HEK293 (cell line): ENCODE measurements around the gene SPATA1.

Experiments used
- GLI4 ChIP-seq: fragments of 450-650 bp; formaldehyde crosslinking; IDR thresholded peaks from 2 replicates; pipeline ENCODE4 v1.5.1; 2016; ENCODE audit warnings: missing biosample characterization, missing genetic modification characterization
- GLIS1 ChIP-seq: fragments of 450-650 bp; formaldehyde crosslinking; IDR thresholded peaks from 2 replicates; pipeline ENCODE4 v1.5.1; 2016; ENCODE audit warnings: missing biosample characterization, missing genetic modification characterization
- KLF16 ChIP-seq: fragments of 450-650 bp; formaldehyde crosslinking; IDR thresholded peaks from 2 replicates; pipeline ENCODE4 v1.5.1; 2017; ENCODE audit warnings: missing biosample characterization, missing genetic modification characterization
- MEIS1 ChIP-seq: sonication (generic); formaldehyde crosslinking; IDR thresholded peaks from 2 replicates; pipeline ENCODE4 v1.8.1; 2022; ENCODE audit warnings: missing genetic modification reagents, mild to moderate bottlenecking, borderline replicate concordance
- OSR2 ChIP-seq: fragments of 450-650 bp; formaldehyde crosslinking; IDR thresholded peaks from 2 replicates; pipeline ENCODE4 v1.5.1; 2016; ENCODE audit warnings: missing biosample characterization, missing genetic modification characterization
- ZBTB21 ChIP-seq: fragments of 450-650 bp; formaldehyde crosslinking; IDR thresholded peaks from 2 replicates; pipeline ENCODE4 v1.5.1; 2017; ENCODE audit warnings: missing biosample characterization, missing genetic modification characterization
- ZBTB48 ChIP-seq: fragments of 450-650 bp; formaldehyde crosslinking; IDR thresholded peaks from 2 replicates; pipeline ENCODE4 v1.5.1; 2016; ENCODE audit warnings: missing biosample characterization, missing genetic modification characterization
- ZEB2 ChIP-seq: fragments of 450-650 bp; formaldehyde crosslinking; IDR thresholded peaks from 2 replicates; pipeline ENCODE4 v1.5.1; 2016; ENCODE audit warnings: missing biosample characterization, missing genetic modification characterization
- ZFHX2 ChIP-seq: fragments of 450-650 bp; formaldehyde crosslinking; conservative IDR thresholded peaks from 2 replicates; pipeline ENCODE4 v1.5.1; 2016; ENCODE audit warnings: missing biosample characterization, missing genetic modification characterization
- ZFP37 ChIP-seq: fragments of 450-650 bp; formaldehyde crosslinking; IDR thresholded peaks from 2 replicates; pipeline ENCODE4 v1.5.1; 2016; ENCODE audit warnings: missing biosample characterization, missing genetic modification characterization
- ZFP41 ChIP-seq: fragments of 450-650 bp; formaldehyde crosslinking; IDR thresholded peaks from 2 replicates; pipeline ENCODE4 v1.5.1; 2016; ENCODE audit warnings: missing biosample characterization, missing genetic modification characterization, borderline replicate concordance
- ZIC2 ChIP-seq: fragments of 450-650 bp; formaldehyde crosslinking; IDR thresholded peaks from 2 replicates; pipeline ENCODE4 v1.5.1; 2016; ENCODE audit warnings: missing biosample characterization, missing genetic modification characterization
- ZNF132 ChIP-seq: fragments of 450-650 bp; formaldehyde crosslinking; IDR thresholded peaks from 2 replicates; pipeline ENCODE4 v1.5.1; 2017; ENCODE audit warnings: missing biosample characterization, missing genetic modification characterization, borderline replicate concordance
- ZNF138 ChIP-seq: fragments of 450-650 bp; formaldehyde crosslinking; IDR thresholded peaks from 2 replicates; pipeline ENCODE4 v1.5.1; 2016; ENCODE audit warnings: missing biosample characterization, missing genetic modification characterization, borderline replicate concordance
- ZNF184 ChIP-seq: fragments of 450-650 bp; IDR thresholded peaks from 2 replicates; pipeline ENCODE4 v1.5.1; 2018; ENCODE audit warnings: missing biosample characterization, mild to moderate bottlenecking, missing genetic modification characterization
- ZNF202 ChIP-seq: fragments of 450-650 bp; formaldehyde crosslinking; IDR thresholded peaks from 2 replicates; pipeline ENCODE4 v1.5.1; 2016; ENCODE audit warnings: missing biosample characterization, missing genetic modification characterization, borderline replicate concordance
- ZNF221 ChIP-seq: fragments of 450-650 bp; formaldehyde crosslinking; IDR thresholded peaks from 2 replicates; pipeline ENCODE4 v1.5.1; 2017; ENCODE audit warnings: missing biosample characterization, missing genetic modification characterization, borderline replicate concordance
- ZNF223 ChIP-seq: fragments of 450-650 bp; formaldehyde crosslinking; IDR thresholded peaks from 2 replicates; pipeline ENCODE4 v1.5.1; 2016; ENCODE audit warnings: missing biosample characterization, missing genetic modification characterization
- ZNF239 ChIP-seq: fragments of 450-650 bp; formaldehyde crosslinking; IDR thresholded peaks from 2 replicates; pipeline ENCODE4 v1.5.1; 2016; ENCODE audit warnings: missing biosample characterization, missing genetic modification characterization
- ZNF335 ChIP-seq: fragments of 450-650 bp; formaldehyde crosslinking; conservative IDR thresholded peaks from 2 replicates; pipeline ENCODE4 v1.5.1; 2016; ENCODE audit warnings: missing biosample characterization, missing genetic modification characterization
- ZNF341 ChIP-seq: fragments of 450-650 bp; formaldehyde crosslinking; IDR thresholded peaks from 2 replicates; pipeline ENCODE4; 2016; ENCODE audit warnings: low read depth, missing biosample characterization, missing genetic modification characterization
- ZNF416 ChIP-seq: fragments of 450-650 bp; formaldehyde crosslinking; IDR thresholded peaks from 2 replicates; pipeline ENCODE4 v1.5.1; 2016; ENCODE audit warnings: missing biosample characterization, missing genetic modification characterization
- ZNF501 ChIP-seq: fragments of 450-650 bp; formaldehyde crosslinking; IDR thresholded peaks from 2 replicates; pipeline ENCODE4 v1.5.1; 2016; ENCODE audit warnings: missing biosample characterization, missing genetic modification characterization
- ZNF560 ChIP-seq: fragments of 450-650 bp; formaldehyde crosslinking; IDR thresholded peaks from 2 replicates; pipeline ENCODE4 v1.5.1; 2017; ENCODE audit warnings: missing biosample characterization, missing genetic modification characterization, borderline replicate concordance
- ZNF610 ChIP-seq: fragments of 450-650 bp; formaldehyde crosslinking; IDR thresholded peaks from 2 replicates; pipeline ENCODE4 v1.5.1; 2016; ENCODE audit warnings: missing biosample characterization, missing genetic modification characterization, borderline replicate concordance
- ZNF624 ChIP-seq: fragments of 450-650 bp; formaldehyde crosslinking; IDR thresholded peaks from 2 replicates; pipeline ENCODE4 v1.5.1; 2017; ENCODE audit warnings: missing biosample characterization, missing genetic modification characterization
- ZNF670 ChIP-seq: fragments of 450-650 bp; formaldehyde crosslinking; IDR thresholded peaks from 2 replicates; pipeline ENCODE4 v1.5.1; 2016; ENCODE audit warnings: missing biosample characterization, missing genetic modification characterization, low read depth
- ZNF677 ChIP-seq: fragments of 450-650 bp; IDR thresholded peaks from 2 replicates; pipeline ENCODE4 v1.5.0; 2018; ENCODE audit warnings: missing biosample characterization, mild to moderate bottlenecking, missing genetic modification characterization, moderate library complexity
- TF ChIP-seq, protein P1 (sequence below): fragments of 450-650 bp; formaldehyde crosslinking; conservative IDR thresholded peaks from 2 replicates; pipeline ENCODE4 v1.5.1; 2016; ENCODE audit warnings: low read depth, missing biosample characterization, missing genetic modification characterization
- TF ChIP-seq, protein P2 (sequence below): fragments of 450-650 bp; formaldehyde crosslinking; IDR thresholded peaks from 2 replicates; pipeline ENCODE4 v1.5.1; 2017; ENCODE audit warnings: missing biosample characterization, missing genetic modification characterization
- TF ChIP-seq, protein P3 (sequence below): fragments of 450-650 bp; formaldehyde crosslinking; IDR thresholded peaks from 2 replicates; pipeline ENCODE4 v1.5.1; 2016; ENCODE audit warnings: missing biosample characterization, missing genetic modification characterization
- TF ChIP-seq, protein P4 (sequence below): fragments of 450-650 bp; formaldehyde crosslinking; IDR thresholded peaks from 2 replicates; pipeline ENCODE4 v1.5.1; 2017; ENCODE audit warnings: missing biosample characterization, missing genetic modification characterization

SPATA1 gene

DNA sequence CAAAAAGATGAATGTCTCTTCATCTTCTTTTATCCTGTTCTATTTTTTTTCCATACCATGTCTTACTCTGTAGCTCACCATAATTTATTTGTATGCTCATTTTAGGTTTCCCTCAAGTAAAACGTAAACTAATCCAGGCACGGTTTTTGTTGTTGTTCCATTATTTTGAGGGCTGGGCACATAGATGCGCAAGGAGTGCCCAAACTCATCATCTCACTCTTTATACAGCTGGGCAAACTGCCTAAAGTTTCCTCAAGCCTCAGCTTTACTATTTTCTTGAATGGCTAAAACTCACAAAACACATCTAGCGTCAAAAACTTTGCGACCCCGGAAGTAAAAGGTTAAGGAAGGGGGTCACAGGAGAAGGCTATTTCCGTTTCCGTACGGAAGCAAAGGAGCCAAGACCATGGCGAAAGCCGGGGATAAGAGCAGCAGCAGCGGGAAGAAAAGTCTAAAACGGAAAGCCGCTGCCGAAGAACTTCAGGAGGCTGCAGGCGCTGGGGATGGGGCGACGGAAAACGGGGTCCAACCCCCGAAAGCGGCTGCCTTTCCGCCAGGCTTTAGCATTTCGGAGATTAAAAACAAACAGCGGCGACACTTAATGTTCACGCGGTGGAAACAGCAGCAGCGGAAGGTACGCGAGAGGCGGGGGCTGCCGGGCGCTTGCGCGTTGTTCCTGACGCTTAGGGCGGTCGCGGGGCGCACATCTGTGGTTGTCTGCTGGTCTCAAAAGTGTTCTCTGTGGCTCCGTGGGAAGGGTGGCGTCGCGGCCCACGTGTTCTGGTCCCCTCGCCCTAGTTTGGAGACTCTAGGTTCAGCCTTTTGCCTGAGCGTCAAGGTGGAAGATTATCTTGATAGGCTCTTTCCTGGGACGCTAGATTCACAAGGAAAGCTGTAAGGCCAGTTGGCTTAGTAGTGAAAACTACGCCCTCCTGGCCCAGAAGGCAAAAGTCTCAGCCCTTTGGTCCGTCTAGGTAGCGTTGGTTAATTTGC, 27.0 kb upstream of the SPATA1 start, which contains the start of gene RPF1 (continued):
- TF ChIP-seq, protein P1, sequence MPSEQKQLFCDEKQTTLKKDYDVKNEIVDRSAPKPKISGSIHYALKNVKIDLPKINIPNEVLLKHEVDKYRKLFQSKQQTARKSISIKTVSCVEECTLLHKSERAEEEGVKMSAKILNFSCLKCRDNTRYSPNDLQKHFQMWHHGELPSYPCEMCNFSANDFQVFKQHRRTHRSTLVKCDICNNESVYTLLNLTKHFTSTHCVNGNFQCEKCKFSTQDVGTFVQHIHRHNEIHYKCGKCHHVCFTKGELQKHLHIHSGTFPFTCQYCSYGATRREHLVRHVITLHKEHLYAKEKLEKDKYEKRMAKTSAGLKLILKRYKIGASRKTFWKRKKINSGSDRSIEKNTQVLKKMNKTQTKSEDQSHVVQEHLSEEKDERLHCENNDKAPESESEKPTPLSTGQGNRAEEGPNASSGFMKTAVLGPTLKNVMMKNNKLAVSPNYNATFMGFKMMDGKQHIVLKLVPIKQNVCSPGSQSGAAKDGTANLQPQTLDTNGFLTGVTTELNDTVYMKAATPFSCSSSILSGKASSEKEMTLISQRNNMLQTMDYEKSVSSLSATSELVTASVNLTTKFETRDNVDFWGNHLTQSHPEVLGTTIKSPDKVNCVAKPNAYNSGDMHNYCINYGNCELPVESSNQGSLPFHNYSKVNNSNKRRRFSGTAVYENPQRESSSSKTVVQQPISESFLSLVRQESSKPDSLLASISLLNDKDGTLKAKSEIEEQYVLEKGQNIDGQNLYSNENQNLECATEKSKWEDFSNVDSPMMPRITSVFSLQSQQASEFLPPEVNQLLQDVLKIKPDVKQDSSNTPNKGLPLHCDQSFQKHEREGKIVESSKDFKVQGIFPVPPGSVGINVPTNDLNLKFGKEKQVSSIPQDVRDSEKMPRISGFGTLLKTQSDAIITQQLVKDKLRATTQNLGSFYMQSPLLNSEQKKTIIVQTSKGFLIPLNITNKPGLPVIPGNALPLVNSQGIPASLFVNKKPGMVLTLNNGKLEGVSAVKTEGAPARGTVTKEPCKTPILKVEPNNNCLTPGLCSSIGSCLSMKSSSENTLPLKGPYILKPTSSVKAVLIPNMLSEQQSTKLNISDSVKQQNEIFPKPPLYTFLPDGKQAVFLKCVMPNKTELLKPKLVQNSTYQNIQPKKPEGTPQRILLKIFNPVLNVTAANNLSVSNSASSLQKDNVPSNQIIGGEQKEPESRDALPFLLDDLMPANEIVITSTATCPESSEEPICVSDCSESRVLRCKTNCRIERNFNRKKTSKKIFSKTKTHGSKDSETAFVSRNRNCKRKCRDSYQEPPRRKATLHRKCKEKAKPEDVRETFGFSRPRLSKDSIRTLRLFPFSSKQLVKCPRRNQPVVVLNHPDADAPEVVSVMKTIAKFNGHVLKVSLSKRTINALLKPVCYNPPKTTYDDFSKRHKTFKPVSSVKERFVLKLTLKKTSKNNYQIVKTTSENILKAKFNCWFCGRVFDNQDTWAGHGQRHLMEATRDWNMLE (tag by site-specific recombination), result peak; percentile 100
- TF ChIP-seq ZBTB48 (tag by site-specific recombination), result no peak
- TF ChIP-seq ZNF132 (tag by site-specific recombination), result no peak
- peak; percentile 47; the same call in 1 of the 2 replicates for TF ChIP-seq ZNF184 (tag by site-specific recombination)
- TF ChIP-seq, protein P2, sequence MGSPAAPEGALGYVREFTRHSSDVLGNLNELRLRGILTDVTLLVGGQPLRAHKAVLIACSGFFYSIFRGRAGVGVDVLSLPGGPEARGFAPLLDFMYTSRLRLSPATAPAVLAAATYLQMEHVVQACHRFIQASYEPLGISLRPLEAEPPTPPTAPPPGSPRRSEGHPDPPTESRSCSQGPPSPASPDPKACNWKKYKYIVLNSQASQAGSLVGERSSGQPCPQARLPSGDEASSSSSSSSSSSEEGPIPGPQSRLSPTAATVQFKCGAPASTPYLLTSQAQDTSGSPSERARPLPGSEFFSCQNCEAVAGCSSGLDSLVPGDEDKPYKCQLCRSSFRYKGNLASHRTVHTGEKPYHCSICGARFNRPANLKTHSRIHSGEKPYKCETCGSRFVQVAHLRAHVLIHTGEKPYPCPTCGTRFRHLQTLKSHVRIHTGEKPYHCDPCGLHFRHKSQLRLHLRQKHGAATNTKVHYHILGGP (tag by site-specific recombination), result no peak
- no peak for TF ChIP-seq ZFP41 (tag by site-specific recombination)
- TF ChIP-seq ZNF239 (tag by site-specific recombination), result no peak
- TF ChIP-seq ZNF677 (tag by site-specific recombination), result no peak
- TF ChIP-seq KLF16 (tag by site-specific recombination), result peak; percentile 51; the same call in 1 of the 2 replicates
- peak; percentile 66 for TF ChIP-seq ZNF341 (tag by site-specific recombination)
- peak; percentile 38; the same call in 1 of the 2 replicates for TF ChIP-seq ZFP37
- TF ChIP-seq ZNF610 (tag by site-specific recombination), result peak; percentile 85
- TF ChIP-seq MEIS1 (CRISPR knock-in tag), result no peak
- TF ChIP-seq ZIC2 (tag by site-specific recombination), result no peak
- TF ChIP-seq ZNF335 (tag by site-specific recombination), result peak; percentile 79
- TF ChIP-seq ZNF138 (tag by site-specific recombination), result no peak
- TF ChIP-seq GLI4 (tag by site-specific recombination), result no peak
- TF ChIP-seq, protein P3, sequence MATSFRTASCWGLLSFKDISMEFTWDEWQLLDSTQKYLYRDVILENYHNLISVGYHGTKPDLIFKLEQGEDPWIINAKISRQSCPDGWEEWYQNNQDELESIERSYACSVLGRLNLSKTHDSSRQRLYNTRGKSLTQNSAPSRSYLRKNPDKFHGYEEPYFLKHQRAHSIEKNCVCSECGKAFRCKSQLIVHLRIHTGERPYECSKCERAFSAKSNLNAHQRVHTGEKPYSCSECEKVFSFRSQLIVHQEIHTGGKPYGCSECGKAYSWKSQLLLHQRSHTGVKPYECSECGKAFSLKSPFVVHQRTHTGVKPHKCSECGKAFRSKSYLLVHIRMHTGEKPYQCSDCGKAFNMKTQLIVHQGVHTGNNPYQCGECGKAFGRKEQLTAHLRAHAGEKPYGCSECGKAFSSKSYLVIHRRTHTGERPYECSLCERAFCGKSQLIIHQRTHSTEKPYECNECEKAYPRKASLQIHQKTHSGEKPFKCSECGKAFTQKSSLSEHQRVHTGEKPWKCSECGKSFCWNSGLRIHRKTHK (tag by site-specific recombination), result no peak
- no peak for TF ChIP-seq ZNF223 (tag by site-specific recombination)
- TF ChIP-seq ZBTB21 (tag by site-specific recombination), result 0 out of 2 replicates have a peak, but pooled peaks have one; percentile 60
- TF ChIP-seq, protein P4, sequence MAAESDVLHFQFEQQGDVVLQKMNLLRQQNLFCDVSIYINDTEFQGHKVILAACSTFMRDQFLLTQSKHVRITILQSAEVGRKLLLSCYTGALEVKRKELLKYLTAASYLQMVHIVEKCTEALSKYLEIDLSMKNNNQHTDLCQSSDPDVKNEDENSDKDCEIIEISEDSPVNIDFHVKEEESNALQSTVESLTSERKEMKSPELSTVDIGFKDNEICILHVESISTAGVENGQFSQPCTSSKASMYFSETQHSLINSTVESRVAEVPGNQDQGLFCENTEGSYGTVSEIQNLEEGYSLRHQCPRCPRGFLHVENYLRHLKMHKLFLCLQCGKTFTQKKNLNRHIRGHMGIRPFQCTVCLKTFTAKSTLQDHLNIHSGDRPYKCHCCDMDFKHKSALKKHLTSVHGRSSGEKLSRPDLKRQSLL (tag by site-specific recombination), result no peak
- TF ChIP-seq ZNF560 (tag by site-specific recombination), result no peak
- TF ChIP-seq ZNF416, result no peak
- peak; percentile 57 for TF ChIP-seq OSR2
- no peak for TF ChIP-seq GLIS1 (tag by site-specific recombination)
- no peak for TF ChIP-seq ZNF202 (tag by site-specific recombination)
- TF ChIP-seq ZNF501 (tag by site-specific recombination), result peak; percentile 93
- TF ChIP-seq ZNF221 (tag by site-specific recombination), result no peak
- peak; percentile 75 for TF ChIP-seq ZEB2
- no peak for TF ChIP-seq ZNF670 (tag by site-specific recombination)
- no peak for TF ChIP-seq ZNF624 (tag by site-specific recombination)
- TF ChIP-seq ZFHX2 (tag by site-specific recombination), result peak; percentile 58
